Kasumi-1 (cell line): ENCODE results near the gene HOXB1.

ENCODE experiments used
- DNase-seq, 2 experiments: peaks; one replicate each; lab custom pipeline; 2025; lab: John Stamatoyannopoulos, UW

The HOXB1 gene

DNA sequence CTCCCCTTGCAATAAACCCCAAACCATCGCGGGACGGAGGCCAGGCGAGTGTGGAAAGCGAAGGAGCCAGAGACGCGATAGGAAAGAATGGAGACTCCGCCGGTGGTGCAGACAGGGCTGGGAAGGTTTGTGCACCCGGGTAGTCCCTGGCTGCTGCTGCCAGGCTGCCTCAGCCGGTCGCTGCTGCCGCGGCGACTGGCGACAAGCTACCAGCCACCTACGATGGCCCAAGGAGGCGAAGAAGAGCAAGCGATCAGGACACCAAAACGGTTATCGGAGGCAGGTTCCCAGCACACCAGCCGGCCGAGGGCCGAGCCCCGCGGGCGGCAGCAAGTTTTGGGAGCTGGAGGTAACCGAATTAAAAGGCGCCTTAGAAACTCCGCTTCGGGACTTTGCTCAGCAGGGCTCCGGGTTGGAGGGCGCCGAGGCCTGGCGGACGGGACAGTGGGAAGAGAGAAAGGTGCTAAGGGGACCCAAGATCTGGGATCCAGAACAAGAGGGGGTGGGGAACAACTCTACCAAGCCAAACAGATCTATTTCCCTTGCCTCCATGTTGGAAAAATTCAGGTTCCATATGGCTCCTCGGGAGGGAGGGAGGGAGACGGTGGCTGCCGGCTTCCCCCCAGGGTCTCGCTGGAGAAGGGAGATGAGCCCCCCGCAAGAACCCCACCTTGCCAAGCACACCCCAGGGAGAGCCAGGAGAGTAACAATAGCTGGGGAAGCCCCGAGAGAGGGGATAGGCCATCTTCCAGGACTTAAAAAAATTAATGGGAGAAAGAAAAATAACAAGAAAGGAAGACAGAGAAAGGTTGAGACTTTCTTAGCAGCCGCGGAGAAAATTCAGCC lies 23.8 kb upstream of the HOXB1 start:
- DNase-seq: no peak

DNA sequence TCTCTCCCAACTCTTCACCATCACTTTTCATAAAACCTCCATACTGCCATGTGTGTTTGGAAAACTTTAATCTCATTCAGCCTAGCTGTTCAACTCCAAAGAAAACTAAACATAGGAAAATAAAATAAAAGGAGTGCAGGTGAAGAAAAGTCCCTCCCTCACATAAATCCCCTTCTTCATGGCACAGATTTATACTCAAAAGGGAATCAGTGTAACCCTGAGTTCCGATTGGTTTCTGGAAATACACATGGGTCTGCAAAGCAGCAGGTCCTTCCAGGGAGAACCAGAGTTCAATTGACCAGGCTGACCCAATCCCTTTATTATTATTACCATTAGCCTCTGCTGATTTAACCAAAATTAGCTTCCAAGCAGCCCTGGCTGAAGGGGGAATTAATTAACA lies 23.0 kb upstream of the HOXB1 start:
- DNase-seq: no peak

DNA sequence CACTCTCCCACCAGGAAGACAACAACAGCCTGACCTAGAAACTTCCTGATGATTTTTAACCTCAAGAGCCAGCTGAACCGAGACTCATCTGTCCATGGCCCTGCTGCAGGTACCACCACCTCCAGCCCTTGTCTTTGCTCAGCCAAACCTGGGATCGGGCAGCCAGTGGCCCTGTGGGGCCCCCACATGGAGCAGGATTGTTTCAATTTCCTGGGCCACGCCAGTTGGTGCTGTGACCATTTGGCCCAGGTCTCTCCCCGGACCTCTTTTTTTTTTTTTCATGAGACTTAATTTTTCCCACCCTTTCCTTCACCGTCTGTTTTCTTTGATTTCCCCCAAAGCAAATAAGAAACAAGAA lies 22.4 kb upstream of the HOXB1 start:
- no peak for DNase-seq

DNA sequence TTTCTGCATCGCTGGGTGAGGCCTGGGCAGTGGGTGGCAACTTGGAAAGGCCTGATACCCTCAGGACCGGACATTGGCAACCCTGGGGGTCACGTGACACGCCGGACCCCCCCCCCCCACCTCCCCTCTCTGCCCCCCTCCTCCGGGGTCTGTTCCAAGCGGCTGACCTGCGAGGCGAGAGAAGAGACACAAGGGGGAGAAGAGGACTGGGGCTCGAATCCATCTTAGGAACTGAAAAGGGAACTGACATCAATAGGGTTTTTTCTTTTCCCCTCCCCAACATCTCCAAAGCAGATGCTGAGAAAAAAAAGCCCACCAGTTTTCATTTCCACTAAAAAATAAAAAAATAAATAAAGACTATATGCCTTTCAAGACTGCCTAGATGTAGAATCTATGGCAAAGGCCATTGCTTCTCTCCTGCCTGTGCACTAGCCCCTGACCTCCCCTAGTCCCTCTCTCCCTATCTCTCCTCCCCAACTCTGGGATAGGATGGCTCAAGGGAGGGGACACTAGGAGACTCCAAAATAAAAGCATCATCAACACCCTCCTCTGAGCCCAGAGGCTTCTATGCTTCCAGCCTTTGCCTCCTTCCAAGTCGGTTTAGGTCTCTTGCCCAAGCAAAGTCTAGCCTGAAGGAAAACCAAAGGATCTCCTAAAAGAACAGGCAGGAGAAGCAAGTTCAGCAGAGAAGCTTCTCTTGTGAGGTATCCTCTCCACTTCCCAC lies 21.8 kb upstream of the HOXB1 start:
- DNase-seq: no peak

DNA sequence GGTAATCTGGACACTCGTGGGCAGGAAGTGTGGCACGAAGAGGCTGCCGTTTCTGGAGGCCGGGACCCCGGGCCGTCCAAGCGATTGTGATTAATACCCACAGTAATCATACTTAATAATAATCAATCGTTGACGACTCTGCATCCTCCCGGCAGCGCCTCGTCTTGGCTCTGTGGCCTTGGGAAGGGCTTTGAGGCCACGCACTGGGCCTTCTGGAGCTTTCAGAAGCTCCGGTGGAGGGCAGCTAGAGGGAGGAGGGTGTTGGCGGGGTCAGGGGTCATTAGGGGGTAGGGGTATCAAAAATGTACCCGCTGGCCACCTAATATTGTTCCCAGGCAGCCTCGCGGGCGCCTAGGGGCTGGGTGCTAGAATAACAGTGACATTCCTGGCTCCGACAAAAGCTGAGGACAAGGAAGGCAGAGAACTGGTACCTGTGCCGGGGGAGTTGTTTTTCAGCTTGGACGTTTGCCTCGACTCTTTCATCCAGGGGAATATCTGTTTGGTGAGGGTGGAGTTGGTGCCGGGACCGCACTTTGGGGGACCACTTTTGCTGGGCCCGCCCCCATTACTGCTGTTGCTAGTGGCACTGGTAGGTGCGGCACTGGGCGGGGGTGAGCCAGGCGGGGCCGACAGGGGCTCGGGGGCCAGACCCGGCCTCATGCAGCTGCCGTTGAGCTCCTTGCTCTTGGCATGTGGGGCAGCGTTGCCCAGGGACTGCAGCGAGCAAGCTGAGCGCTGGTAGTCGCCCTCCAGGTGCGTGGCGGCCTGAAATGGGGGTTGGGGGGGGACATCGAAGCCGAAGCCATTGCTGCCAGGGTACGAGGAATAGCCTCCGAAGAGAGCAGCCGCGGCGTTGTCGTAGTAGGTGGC lies 21.0 kb upstream of the HOXB1 start:
- no peak for DNase-seq

DNA sequence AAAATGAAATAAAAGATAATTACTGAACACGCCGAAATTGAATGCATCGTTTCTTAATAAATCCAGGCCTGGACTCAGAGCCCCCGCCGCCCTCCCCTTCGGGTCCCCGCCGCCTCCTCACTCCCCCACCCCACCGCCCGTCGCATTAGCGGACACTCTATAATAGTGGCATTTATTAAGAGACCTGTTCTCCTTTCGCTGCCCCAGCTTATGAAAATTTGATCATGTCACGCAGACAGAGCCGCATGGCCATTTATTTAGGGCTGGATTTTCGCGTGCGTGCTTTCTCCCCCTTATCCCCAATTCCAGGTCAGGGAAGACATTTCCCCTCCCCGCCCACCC lies 20.4 kb upstream of the HOXB1 start:
- no peak for DNase-seq

DNA sequence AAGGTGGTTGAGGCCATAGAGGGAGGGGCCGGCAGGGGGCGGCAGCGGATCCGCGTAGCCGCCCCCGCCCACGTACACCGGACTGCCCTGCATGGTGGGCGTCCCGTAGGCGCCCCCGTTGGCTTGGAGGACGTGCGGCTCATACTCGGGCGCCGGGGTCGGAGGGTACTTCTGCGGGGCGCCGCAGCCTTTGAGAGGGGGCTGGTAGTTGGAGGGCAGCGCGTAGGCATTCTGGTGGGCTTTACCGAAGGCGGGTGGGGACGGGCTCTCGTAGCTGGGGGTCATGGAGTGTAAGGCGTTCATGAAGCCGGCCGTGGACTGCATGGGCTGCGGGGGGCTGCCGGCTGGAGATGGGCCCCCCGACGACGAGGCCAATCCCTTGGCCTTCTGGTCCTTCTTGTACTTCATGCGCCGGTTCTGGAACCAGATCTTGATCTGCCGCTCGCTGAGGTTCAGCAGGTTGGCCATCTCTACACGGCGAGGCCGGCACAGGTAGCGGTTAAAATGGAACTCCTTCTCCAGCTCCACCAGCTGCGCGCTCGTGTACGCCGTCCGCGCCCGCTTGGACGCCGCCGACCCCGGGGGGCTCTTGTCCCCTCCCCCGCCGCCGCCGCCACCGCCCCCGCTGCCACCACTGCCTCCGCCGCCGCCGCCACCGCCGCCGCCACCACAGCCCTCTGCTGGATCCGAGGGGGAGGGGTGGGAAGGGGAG lies 19.8 kb upstream of the HOXB1 start:
- DNase-seq: no peak

DNA sequence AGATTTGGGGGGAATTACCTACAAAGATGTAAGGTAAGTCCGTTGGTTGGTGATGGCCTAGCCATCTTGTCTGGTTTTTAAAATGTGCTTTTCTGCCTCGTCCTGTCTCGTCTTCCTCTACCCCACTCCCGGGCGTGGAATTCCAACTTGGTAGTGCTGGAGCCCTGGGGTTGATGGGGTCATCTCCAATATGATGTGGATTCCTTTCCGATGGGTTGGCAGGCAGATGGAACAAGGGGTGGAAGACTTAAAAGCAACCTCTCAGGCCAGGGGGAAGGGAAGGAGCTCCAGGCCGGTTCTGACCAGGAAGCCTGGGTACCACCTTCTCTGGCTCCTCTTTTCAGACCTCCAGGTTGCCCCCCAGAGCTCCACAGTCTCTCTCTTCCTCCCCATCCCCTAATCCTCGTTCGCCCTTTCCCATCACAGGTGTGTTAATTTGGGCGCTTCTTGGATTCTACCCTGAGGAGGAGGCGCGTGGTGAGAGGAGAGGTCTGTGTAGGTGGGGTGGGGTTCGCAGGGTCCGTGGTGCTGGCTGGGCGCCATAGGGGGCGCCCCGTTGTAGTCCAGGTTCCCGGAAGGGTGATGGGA lies 19.2 kb upstream of the HOXB1 start:
- DNase-seq: no peak

DNA sequence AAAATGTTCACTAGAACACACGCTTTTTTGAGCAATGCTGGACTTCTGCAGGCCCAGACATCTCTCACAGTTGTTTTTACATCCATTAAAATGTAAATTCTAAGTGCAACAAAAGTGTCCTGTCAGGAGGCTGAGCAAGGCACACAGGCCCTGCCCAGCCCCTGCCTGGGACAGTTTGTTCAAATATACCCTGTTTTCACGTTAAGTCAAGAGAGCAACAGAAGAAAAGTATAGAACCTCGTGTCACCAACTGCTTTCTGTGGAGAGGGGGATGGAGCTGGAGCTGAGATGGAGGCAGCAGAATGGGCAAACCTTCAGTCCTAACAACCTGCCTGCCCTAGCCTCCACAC lies 18.4 kb upstream of the HOXB1 start:
- DNase-seq: no peak

DNA sequence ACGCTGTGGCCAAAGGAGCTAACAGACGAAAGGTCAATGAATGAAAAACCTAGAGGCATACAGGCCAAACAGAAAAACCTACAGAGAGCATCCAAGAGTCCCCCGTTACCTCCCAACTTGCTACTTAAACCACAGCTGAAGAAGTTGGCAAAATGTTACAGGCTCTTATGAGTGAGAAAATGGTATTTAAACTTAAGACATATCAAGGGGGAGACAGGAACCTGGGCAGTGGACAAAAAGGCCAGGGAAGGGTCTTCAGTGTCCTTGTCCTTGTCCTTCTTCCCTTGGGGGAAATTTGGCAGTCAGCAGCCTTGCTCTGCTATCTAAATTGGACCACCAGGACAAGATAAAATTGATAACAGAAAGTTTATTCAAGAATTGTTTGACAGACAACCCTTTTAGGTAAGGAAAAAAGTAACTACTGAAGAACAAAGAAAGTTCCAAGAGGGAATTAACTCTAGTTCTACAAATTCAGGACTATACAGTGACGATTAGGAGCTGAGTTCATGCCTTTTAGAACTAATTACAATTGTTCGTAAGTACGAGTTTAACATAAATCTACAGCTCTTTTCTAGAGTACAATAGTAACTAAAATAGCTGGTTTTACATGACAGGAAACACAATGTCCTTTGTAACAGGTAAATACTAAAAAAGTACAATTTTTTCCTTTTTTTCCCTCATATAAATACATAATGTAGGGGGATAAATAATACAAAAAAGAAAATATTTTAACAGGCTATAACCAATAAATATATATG lies 17.9 kb upstream of the HOXB1 start:
- no peak for DNase-seq

DNA sequence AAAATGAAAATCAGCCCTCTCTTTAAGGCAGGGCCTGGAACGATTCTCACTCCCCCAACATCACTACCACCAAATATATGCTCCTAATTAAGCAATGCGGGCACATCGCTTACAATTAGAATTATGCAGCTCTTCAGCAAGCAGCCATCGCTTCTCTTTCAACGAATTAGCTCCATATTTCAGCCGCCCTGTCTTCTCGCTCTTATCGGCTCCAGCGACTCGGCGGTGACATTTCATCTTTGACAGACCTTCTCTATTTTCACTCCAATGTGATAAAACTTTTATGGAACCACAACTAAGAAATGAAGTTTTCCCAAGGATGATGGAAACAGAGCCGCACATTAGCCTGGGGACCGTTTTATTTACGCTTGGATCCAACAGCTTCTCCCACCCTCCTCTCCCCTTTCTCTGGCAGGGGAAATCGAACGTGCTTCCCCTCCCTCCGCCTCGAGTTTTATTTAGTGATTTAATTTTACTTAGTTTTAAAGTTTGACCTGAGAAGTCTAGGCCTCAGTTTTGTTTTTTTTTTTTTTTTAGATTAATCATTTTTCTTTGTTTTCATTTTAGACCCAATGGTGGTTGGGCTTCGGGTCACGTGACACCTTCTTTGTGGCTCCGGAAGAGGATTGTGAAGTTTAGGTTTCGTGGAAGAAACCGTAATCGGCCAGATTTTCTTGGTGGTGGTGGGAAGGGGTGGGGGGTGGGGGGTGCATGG lies 17.2 kb upstream of the HOXB1 start:
- DNase-seq: no peak

DNA sequence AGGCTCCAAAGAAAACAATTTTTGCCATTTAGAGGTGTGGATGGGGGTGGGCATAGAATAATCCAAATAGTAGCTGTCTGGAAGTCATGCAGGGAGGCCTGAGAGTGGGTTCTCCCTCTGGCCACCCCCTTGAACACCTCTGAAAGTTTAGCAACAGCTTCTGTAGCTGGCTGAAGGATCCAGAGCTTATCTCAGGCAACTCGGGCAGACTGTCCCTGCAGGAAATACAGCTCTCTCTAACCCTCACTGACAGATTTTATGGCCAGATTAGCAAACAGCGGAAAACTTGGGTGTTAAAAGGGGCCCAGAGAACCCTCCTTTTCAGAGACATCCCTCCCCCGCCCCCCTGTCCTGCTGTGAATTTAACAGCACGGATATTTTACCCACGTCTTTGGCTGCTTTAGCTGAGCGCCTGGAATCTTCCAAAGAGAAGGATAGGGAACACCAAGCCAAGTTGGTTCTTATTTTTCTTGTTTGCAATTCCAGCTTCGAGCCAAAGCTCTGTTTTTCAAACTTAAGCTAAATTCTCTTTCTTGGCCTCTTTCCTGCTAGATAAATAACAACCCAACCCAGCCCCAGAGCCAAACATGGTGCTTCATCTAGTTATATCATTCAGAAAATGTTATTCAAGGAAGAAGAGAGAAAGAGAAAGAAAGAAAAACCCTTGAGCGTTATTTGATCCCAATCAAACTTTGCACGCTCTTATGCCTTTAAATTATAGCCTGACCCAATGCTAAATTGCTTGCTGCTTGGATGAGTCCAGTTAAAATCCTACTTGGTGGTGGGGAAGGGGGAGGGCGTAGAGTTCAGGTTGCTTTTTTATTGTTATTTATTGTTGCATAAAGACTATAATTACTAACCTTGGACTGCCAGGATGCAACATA lies 16.4 kb upstream of the HOXB1 start:
- DNase-seq: no peak

DNA sequence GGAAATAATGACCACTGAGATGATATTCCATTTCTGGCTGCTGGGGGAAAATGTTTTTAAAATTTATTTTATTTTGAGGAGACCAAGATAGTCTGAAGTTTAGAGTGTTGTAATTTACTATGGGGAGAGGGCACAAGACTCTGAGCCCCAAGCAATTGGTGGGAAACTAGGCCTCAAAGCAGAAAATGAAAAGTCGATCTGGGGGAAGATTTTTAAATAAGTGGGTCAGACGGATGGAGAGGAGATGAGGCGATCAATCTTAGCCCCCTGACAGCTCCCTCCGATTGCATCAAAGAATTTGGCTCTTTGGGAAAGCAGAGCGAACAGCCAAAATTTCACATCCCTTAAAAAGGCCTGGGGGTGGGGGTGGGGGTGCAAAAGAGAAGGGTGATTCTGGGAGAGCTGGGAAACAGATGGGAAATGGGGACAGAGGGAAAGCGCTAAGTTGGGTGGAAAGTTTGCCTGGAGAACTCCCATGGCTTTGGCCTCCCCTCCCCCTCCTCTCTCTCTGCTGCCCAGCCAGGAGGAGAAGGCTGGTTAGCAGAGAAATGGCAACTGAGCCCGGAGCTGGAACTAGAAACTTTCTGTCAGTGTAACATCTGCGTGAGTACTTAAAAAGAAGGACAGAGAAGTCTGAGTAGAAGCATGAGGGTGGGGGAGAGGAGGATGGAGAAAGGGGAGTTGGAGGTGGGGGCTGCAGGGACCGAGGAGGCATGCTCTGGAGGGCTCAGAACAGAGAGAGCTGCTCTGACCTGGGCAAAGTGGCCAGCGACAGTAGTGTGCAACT lies 15.5 kb upstream of the HOXB1 start:
- DNase-seq: no peak

DNA sequence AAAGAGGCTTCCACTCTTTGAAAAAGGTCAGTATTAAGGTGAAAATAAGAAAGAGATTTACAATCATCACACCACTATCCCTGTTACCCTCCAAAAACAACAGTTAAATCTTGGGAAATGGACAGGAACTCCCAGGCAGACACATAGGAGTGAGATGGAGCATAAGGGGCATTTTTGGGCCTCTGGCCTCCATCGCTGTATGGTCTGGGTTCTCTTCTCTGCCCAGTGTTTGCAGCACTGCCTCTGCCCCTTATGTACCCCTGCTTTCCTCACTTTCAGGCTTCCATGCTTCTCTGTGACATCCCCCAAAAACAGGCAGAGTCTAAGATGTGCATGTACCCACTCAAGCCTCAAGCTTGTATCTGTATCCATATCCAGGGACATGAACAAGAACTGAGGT lies 14.7 kb upstream of the HOXB1 start:
- DNase-seq: no peak

DNA sequence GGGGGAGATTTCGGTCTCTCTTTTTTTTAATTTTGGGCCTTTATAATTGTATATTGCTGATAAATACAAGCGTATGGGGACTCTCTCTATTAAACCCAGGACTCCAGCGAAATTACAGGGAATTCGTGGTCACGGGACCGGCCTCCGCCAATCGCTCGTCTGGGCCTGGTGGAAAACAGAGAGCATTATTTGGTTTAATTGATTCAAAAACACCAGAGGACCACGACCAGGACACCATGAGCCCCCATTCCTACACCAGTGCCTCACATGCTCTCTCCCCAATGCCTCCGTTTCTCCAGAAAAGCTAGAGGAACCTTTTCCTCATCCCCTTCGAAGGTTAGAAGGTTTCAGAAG lies 14.2 kb upstream of the HOXB1 start, which contains the start of gene HOXB2:
Gene HOXB2 (minus strand): TSS at position 88 of the 354 bp plus-strand sequence. CDS start 198 bp downstream, outside the sequence.
- no peak for DNase-seq

DNA sequence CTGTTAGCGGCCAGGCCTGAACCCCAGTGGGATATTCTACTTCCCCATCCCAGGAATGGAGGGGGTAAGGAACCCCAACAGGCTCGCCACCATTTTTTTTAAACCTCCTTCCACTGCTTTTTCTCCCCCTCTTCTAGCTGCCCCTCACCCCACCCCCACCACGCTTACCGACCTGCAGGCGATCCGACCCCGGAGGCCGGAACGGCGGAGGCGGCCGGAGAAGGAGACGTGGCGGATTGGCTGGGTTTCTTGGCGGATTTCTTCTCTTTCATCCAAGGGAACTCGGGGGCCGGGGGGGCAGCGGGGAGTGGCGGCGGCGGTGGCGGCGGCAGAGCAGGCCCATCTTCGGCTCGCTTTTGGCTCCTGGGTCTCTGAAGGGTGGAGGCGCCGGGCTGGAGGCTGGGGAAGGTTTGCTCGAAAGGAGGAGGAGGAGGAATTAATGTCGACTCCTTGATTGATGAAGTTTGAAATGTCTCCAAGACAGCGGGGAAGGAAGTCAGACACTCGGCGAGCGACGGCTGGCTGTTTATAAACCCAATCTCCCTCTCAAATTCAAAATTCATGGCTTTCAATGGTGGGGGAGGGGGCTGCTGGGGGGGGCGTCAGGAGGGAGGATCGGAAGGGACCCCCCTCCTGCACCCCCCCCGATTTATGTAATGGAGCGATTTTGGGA lies 13.7 kb upstream of the HOXB1 start:
- DNase-seq: no peak

DNA sequence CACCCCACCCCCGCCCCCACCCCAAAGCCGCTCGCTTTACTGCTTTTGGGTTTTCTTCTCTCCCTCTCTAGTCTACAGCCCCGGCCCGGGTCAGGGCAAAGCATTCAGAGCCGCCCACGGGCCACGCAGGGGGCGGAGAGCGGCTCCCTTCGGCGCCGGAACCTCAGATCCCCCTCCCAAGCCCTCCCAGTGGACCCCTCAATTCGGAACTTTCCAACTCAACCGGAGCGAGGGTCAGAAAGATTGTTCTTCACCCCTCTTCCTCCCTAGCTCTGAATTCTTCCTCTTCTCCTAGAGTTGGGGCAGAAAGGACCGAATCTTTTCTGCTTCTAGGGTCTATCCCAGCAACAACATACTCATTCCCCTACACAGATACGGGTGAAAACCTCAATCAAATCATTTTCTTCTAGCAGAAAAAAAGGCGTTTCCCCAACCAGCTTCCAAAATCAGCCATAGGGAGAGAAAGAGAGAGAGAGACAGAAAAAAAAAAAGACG lies 13.1 kb upstream of the HOXB1 start:
- no peak for DNase-seq
